A673 (cell line): Measurements from ENCODE around the gene RNH1.

Experiments used
- EZH2 ChIP-seq: fragments of 200-600 bp; sonication (generic); IDR thresholded peaks from 2 replicates; pipeline ENCODE4 v1.6.1; 2017; ENCODE audit warnings: borderline replicate concordance, low read depth, mild to moderate bottlenecking, mixed read lengths, antibody characterized with exemption, low read length; ENCODE audit not compliant: poor library complexity, severe bottlenecking
- TF ChIP-seq, protein P1 (sequence below): fragments of 300-800, 200-600 bp; sonication (generic); conservative IDR thresholded peaks from 2 replicates; pipeline ENCODE4 v1.5.1; 2017; ENCODE audit warnings: low read depth, mild to moderate bottlenecking, antibody characterized with exemption, low read length, moderate library complexity, mixed read lengths

DNA sequence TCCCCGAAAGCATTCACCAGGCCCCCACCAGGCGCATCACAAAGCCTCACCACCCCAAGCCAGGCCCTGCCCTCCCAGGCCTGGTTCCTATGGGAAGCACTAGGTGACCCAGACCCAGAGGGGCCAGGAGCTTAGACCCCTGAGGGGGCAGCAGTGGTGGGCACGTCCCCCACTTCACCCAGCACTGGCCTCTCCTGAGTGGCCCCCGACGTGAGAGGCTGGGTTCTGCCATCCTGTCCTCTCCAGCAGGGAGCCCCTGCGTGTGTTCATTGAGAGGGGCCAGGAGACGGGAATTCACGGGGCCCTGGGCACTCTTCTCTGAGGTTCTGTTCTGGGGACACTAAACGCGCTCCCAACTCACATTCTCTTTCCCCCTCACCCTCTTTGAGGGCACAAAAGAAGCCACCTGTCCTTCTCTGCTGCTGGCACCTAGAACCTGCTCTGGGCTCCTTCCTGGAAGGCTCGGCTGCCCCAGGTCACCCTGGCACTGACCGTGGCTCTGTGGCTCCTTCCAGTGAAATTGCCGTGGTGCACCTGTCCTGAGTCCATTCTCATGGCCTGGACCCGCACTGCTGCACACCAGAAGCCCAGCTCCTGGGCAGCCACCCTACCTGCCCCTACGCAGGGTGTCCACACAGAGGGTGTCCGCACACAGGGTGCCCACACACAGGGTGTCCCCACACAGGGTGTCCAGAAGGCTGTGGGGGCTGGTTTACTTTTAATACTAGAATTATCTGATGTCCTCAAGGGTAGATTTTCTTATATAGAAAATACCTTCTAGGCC lies 44.7 kb downstream of the RNH1 start:
- TF ChIP-seq EZH2, result no peak
- TF ChIP-seq, protein P1, sequence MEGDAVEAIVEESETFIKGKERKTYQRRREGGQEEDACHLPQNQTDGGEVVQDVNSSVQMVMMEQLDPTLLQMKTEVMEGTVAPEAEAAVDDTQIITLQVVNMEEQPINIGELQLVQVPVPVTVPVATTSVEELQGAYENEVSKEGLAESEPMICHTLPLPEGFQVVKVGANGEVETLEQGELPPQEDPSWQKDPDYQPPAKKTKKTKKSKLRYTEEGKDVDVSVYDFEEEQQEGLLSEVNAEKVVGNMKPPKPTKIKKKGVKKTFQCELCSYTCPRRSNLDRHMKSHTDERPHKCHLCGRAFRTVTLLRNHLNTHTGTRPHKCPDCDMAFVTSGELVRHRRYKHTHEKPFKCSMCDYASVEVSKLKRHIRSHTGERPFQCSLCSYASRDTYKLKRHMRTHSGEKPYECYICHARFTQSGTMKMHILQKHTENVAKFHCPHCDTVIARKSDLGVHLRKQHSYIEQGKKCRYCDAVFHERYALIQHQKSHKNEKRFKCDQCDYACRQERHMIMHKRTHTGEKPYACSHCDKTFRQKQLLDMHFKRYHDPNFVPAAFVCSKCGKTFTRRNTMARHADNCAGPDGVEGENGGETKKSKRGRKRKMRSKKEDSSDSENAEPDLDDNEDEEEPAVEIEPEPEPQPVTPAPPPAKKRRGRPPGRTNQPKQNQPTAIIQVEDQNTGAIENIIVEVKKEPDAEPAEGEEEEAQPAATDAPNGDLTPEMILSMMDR, result no peak
